ENCODE data around the gene PGM1. TPM values are rescaled to one million over a fixed set of nuclear protein-coding genes. Genes with fewer than 3 reads are reported as not detected.

PGM1 gene
- total and polyA plus RNA-seq, 8 donors: 11.3 to 82.8 (median 28.9) TPM

- DNase-seq: peak; percentile 94 to 95
- peak overlapping the region; percentile 48 to 77 (median 71) for H3K27ac ChIP-seq
- intact Hi-C loops (cut with DNase I; ENCODE audit: low total_unique reads): no loop called here
Observed at GRCh38 chr1:63674238-63674864, 81.1 kb downstream of the PGM1 start.

GRCh38 chr1:63674865-63675419 is 81.7 kb downstream of the PGM1 start:
- H3K4me3 ChIP-seq: no peak overlapping the region
- 27 to 49% (median 47%) methylated on average over 6 of the region's 6 CpGs for WGBS, 5 donors
- TF ChIP-seq POLR2AphosphoS5 (IDR thresholded peaks at IDR 0.05) (no peak), POLR2A (IDR thresholded peaks at IDR 0.05) (no peak), CTCF (IDR thresholded peaks at IDR 0.05) (no peak), EP300 (IDR thresholded peaks at IDR 0.05) (no peak)
- peak in 1 of 2 donors; percentile 47 for DNase-seq
- intact Hi-C loops (cut with DNase I; ENCODE audit: low total_unique reads): no loop called here
- no peaks in the 10 kb centered on the region for H3K36me3 ChIP-seq
- H3K27me3 ChIP-seq: no peaks in the 10 kb centered on the region
- peaks cover 5 to 30% (median 17%) of the 10 kb centered on the region in 4 donors for H3K4me1 ChIP-seq
- H3K9me3 ChIP-seq: no peaks in the 10 kb centered on the region
- H3K27ac ChIP-seq: peak overlapping the region; percentile 48 to 77 (median 71)

More at GRCh38 chr1:63674238-63674864, 81.1 kb downstream of the PGM1 start:
- H3K27me3 ChIP-seq: no peaks in the 10 kb centered on the region
- H3K9me3 ChIP-seq: no peaks in the 10 kb centered on the region
- no peaks in the 10 kb centered on the region for H3K36me3 ChIP-seq
- no peak for TF ChIP-seq EP300 (IDR thresholded peaks at IDR 0.05)
- TF ChIP-seq POLR2AphosphoS5 (IDR thresholded peaks at IDR 0.05): peak in 2 of 3 donors; percentile 1 to 86
- no peak for TF ChIP-seq POLR2A (IDR thresholded peaks at IDR 0.05)
- TF ChIP-seq CTCF (IDR thresholded peaks at IDR 0.05): peak in 5 of 7 experiments; percentile 44 to 83 (median 50)
- WGBS, 5 donors: 20 to 44% (median 24%) methylated on average over 9 of the region's 9 CpGs
- peaks cover 5 to 36% (median 20%) of the 10 kb centered on the region in 4 donors for H3K4me1 ChIP-seq
- H3K4me3 ChIP-seq: no peak overlapping the region

- intact Hi-C loops (cut with DNase I; ENCODE audit: low total_unique reads): no loop called here
- Histone ChIP-seq H3K4me3 (no peak overlapping the region), H3K27ac (peak overlapping the region; percentile 48 to 77 (median 71))
Observed at GRCh38 chr1:63675420-63675931, 82.3 kb downstream of the PGM1 start.

More at GRCh38 chr1:63675420-63675931, 82.3 kb downstream of the PGM1 start:
- DNase-seq: peak; percentile 45 to 64
- peaks cover 5 to 28% (median 16%) of the 10 kb centered on the region in 4 donors for H3K4me1 ChIP-seq
- no peaks in the 10 kb centered on the region for H3K36me3 ChIP-seq
- TF ChIP-seq POLR2A (IDR thresholded peaks at IDR 0.05): no peak
- no peak for TF ChIP-seq CTCF (IDR thresholded peaks at IDR 0.05)
- TF ChIP-seq POLR2AphosphoS5 (IDR thresholded peaks at IDR 0.05): no peak
- TF ChIP-seq EP300 (IDR thresholded peaks at IDR 0.05): no peak
- H3K27me3 ChIP-seq: no peaks in the 10 kb centered on the region
- 30 to 48% (median 45%) methylated on average over 7 to 9 of the region's 9 CpGs for WGBS, 5 donors
- H3K9me3 ChIP-seq: no peaks in the 10 kb centered on the region

Data from stomach (tissue), 9 donors.